HepG2 (cell line): ENCODE measurements around the gene ACYP2. TPM values are rescaled to one million over a fixed set of nuclear protein-coding genes. Genes with fewer than 3 reads are reported as not detected.

Experiments
- CEBPG ChIP-seq: IDR thresholded peaks from 2 replicates; pipeline ENCODE4 v1.6.1; 2016
- ISL2 ChIP-seq: sonication (generic); formaldehyde crosslinking; IDR thresholded peaks from 2 replicates; pipeline ENCODE4 v1.5.0; 2020; ENCODE audit warnings: missing genetic modification reagents
- MAFF ChIP-seq: IDR thresholded peaks from 2 replicates; pipeline ENCODE4 v1.6.1; 2011; ENCODE audit warnings: low read depth, low read length, improper control_type of control experiment
- MEF2D ChIP-seq: sonication (generic); formaldehyde crosslinking; IDR thresholded peaks from 2 replicates; pipeline ENCODE4 v1.5.1; 2020; ENCODE audit warnings: mild to moderate bottlenecking, missing genetic modification reagents
- NCOA1 ChIP-seq: sonication (generic); formaldehyde crosslinking; IDR thresholded peaks from 2 replicates; pipeline ENCODE4 v1.9.0; 2021; ENCODE audit warnings: missing genetic modification reagents
- NCOA2 ChIP-seq: sonication (generic); formaldehyde crosslinking; IDR thresholded peaks from 2 replicates; pipeline ENCODE4 v1.8.0; 2022; ENCODE audit warnings: inconsistent platforms
- POGZ ChIP-seq: sonication (generic); formaldehyde crosslinking; IDR thresholded peaks from 2 replicates; pipeline ENCODE4 v1.4.0; 2020; ENCODE audit warnings: mild to moderate bottlenecking, missing genetic modification reagents
- PRDM10 ChIP-seq: sonication (generic); formaldehyde crosslinking; IDR thresholded peaks from 2 replicates; pipeline ENCODE4 v1.4.0; 2020; ENCODE audit warnings: low read depth, missing genetic modification reagents
- RAD21 ChIP-seq: fragments of 450-650 bp; formaldehyde crosslinking; IDR thresholded peaks from 2 replicates; pipeline ENCODE4 v1.5.0; 2020; ENCODE audit warnings: mild to moderate bottlenecking
- SYNCRIP ChIP-seq: fragments of 200-400 bp; formaldehyde crosslinking; IDR thresholded peaks from 2 replicates; pipeline ENCODE4 v1.6.1; 2018; ENCODE audit warnings: mild to moderate bottlenecking, low read depth, low read length; ENCODE audit not compliant: insufficient read depth
- TMF1 ChIP-seq: sonication (generic); formaldehyde crosslinking; IDR thresholded peaks from 2 replicates; pipeline ENCODE4 v1.8.1; 2022; ENCODE audit warnings: low read depth, missing genetic modification reagents
- ZFAT ChIP-seq: sonication (generic); formaldehyde crosslinking; conservative IDR thresholded peaks from 2 replicates; pipeline ENCODE4 v1.8.1; 2023; ENCODE audit warnings: missing genetic modification reagents, inconsistent platforms
- ZNF430 ChIP-seq: sonication (generic); formaldehyde crosslinking; IDR thresholded peaks from 2 replicates; pipeline ENCODE4 v1.9.0; 2021; ENCODE audit warnings: mild to moderate bottlenecking, missing genetic modification reagents
- ZXDC ChIP-seq: sonication (generic); formaldehyde crosslinking; IDR thresholded peaks from 2 replicates; pipeline ENCODE4 v1.5.0; 2020; ENCODE audit warnings: mild to moderate bottlenecking, missing genetic modification reagents
- polyA plus RNA-seq, 8 experiments: library from polyadenylated mRNA; depleted of rRNA in 3 of 8; stranded (reverse) in 7 of 8; unstranded in 1 of 8; fragments of >200 nt; fragmentation: Illumina TruSeq in 4 of 8; extraction: Trizol in 4 of 8; gene quantifications; 2 replicates each; pipeline versions ENCODE4 v1.2.1 to v1.2.3, GENCODE V29; 2011 to 2016; ENCODE audit warnings: low read depth in 4 of 8, missing spikeins in 1 of 8, mixed read lengths in 1 of 8; ENCODE audit not compliant: insufficient read depth in 1 of 8
- total RNA-seq, 5 experiments: library from RNA; depleted of rRNA; stranded (reverse); fragments of >200 nt; fragmentation: Illumina TruSeq; extraction: Trizol; gene quantifications; 2 replicates each; pipeline ENCODE4 v1.2.3, GENCODE V29; 2016; ENCODE audit warnings: low read depth in 1 of 5
- TF ChIP-seq, protein P1 (sequence below): sonication (generic); formaldehyde crosslinking; IDR thresholded peaks from 2 replicates; pipeline ENCODE4 v1.5.0; 2020; ENCODE audit warnings: missing genetic modification reagents
- TF ChIP-seq, protein P2 (sequence below): sonication (generic); formaldehyde crosslinking; IDR thresholded peaks from 2 replicates; pipeline ENCODE4 v1.5.1; 2020; ENCODE audit warnings: missing genetic modification reagents, mild to moderate bottlenecking, borderline replicate concordance
- TF ChIP-seq, protein P3 (sequence below): IDR thresholded peaks from 2 replicates; pipeline ENCODE4 v1.6.1; 2016; ENCODE audit warnings: missing compliant biosample characterization, missing genetic modification reagents, borderline replicate concordance
- TF ChIP-seq, protein P4 (sequence below): IDR thresholded peaks from 2 replicates; pipeline ENCODE4 v1.6.1; 2016; ENCODE audit warnings: missing genetic modification reagents, missing compliant biosample characterization
- TF ChIP-seq, protein P5 (sequence below), 2 experiments: fragments of 450-650 bp in 1 of 2; sonication (generic) in 1 of 2; formaldehyde crosslinking; IDR thresholded peaks; 2 replicates each; pipeline versions ENCODE4 v1.5.0 to v1.8.0; 2020 to 2022; ENCODE audit warnings: mild to moderate bottlenecking in 1 of 2, missing genetic modification reagents in 1 of 2

Gene ACYP2
- total and polyA plus RNA-seq, 2 of the 13 experiments (the other 11 are each of a cell fraction or from before 2014, with no cell fraction given) = 12.3 to 12.7 TPM

DNA sequence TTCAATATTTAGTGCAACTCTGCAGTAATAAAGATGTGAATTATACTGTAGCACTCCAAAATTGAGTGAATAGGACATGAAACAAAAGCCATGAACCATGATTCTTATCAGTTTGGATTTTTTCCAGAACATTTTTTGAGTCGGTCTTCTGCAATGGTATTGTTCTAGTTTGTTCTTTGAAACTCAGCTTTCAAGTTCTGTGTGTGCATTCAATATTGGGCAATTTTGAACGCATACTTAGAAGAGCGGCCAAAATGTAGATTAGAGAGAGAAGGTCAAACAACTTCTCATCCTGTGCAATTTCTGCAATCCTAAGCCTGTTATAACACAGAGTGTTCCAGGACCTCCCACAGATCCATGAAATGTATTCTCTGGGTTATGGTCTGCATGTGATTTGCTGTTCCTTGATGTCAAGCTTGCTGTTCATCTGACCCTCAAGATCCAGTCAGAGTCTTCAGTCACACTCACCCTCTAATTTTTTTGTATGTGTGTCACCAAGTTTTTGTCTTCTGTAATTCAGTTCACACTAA is 92.3 kb downstream of the ACYP2 start (continued):
- TF ChIP-seq PRDM10 (CRISPR knock-in tag) (peak; percentile 93), TMF1 (no peak), MEF2D (no peak), SYNCRIP (no peak), CEBPG (CRISPR knock-in tag) (peak; percentile 99), ISL2 (CRISPR knock-in tag) (peak; percentile 100), NCOA2 (CRISPR knock-in tag) (peak; percentile 99), ZFAT (no peak), MAFF (no peak), ZNF430 (CRISPR knock-in tag) (0 out of 2 replicates have a peak, but pooled peaks have one; percentile 19), ZXDC (CRISPR knock-in tag) (no peak), NCOA1 (CRISPR knock-in tag) (peak; percentile 94), POGZ (CRISPR knock-in tag) (peak; percentile 91), RAD21 (CRISPR knock-in tag) (peak; percentile 32; the same call in 1 of the 2 replicates)
- TF ChIP-seq, protein P1, sequence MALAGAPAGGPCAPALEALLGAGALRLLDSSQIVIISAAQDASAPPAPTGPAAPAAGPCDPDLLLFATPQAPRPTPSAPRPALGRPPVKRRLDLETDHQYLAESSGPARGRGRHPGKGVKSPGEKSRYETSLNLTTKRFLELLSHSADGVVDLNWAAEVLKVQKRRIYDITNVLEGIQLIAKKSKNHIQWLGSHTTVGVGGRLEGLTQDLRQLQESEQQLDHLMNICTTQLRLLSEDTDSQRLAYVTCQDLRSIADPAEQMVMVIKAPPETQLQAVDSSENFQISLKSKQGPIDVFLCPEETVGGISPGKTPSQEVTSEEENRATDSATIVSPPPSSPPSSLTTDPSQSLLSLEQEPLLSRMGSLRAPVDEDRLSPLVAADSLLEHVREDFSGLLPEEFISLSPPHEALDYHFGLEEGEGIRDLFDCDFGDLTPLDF (CRISPR knock-in tag) = peak; percentile 8; the same call in 1 of the 2 replicates
- TF ChIP-seq, protein P2, sequence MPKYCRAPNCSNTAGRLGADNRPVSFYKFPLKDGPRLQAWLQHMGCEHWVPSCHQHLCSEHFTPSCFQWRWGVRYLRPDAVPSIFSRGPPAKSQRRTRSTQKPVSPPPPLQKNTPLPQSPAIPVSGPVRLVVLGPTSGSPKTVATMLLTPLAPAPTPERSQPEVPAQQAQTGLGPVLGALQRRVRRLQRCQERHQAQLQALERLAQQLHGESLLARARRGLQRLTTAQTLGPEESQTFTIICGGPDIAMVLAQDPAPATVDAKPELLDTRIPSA (CRISPR knock-in tag) = no peak
- TF ChIP-seq, protein P3, sequence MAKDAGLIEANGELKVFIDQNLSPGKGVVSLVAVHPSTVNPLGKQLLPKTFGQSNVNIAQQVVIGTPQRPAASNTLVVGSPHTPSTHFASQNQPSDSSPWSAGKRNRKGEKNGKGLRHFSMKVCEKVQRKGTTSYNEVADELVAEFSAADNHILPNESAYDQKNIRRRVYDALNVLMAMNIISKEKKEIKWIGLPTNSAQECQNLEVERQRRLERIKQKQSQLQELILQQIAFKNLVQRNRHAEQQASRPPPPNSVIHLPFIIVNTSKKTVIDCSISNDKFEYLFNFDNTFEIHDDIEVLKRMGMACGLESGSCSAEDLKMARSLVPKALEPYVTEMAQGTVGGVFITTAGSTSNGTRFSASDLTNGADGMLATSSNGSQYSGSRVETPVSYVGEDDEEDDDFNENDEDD (CRISPR knock-in tag) = peak; percentile 57; the same call in 1 of the 2 replicates
- TF ChIP-seq, protein P4, sequence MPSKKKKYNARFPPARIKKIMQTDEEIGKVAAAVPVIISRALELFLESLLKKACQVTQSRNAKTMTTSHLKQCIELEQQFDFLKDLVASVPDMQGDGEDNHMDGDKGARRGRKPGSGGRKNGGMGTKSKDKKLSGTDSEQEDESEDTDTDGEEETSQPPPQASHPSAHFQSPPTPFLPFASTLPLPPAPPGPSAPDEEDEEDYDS (CRISPR knock-in tag) = peak; percentile 57; the same call in 1 of the 2 replicates
- TF ChIP-seq, protein P5, sequence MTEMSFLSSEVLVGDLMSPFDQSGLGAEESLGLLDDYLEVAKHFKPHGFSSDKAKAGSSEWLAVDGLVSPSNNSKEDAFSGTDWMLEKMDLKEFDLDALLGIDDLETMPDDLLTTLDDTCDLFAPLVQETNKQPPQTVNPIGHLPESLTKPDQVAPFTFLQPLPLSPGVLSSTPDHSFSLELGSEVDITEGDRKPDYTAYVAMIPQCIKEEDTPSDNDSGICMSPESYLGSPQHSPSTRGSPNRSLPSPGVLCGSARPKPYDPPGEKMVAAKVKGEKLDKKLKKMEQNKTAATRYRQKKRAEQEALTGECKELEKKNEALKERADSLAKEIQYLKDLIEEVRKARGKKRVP (CRISPR knock-in tag; IDR thresholded peaks at IDR 0.05) = peak in 1 of 2 experiments; percentile 83; a peak in 2 of 4 replicates
